Epithelial cell of proximal tubule (primary cell): ENCODE measurements around the gene DDIAS. TPM values are rescaled to one million over a fixed set of nuclear protein-coding genes. Genes with fewer than 3 reads are reported as not detected.
"Not testable (repeated sequence)": the region's sequence is repeated elsewhere in the genome, so short reads cannot be mapped to it uniquely, and the experiment has no call there.

Experiments
- DNase-seq: peaks from one replicate; pipeline ENCODE4 v3.0.0-alpha.2; 2011; ENCODE audit warnings: low read depth
- H3K4me3 ChIP-seq: 2 replicates; pipeline ENCODE4 v1.5.1; 2011; ENCODE audit warnings: low read depth, mild to moderate bottlenecking, low read length
- CTCF ChIP-seq: conservative IDR thresholded peaks from 2 replicates; pipeline ENCODE4 v1.5.1; 2012; ENCODE audit warnings: low read depth, mild to moderate bottlenecking, low read length
- total RNA-seq: library from RNA; depleted of rRNA; stranded (reverse); fragments of >200 nt; gene quantifications from 2 replicates; pipeline ENCODE4 v1.2.3, GENCODE V29; 2015

DDIAS gene
- total RNA-seq = 7.1 and 14.6 TPM in 2 replicates

- no peak for TF ChIP-seq CTCF
- peak; percentile 92 for DNase-seq
- peak within 1 kb of the TSS; percentile 84 for H3K4me3 ChIP-seq
These were observed at the start of gene DDIAS for GRCh38 chr11:82901165-82901921. Gene DDIAS (plus strand): TSS chr11:82901736. CDS start chr11:82914739, 13,003 bp downstream.

- no peak for DNase-seq
- H3K4me3 ChIP-seq = no peak overlapping the region
- TF ChIP-seq CTCF = no peak
These were observed 47.3 kb upstream of the DDIAS start for GRCh38 chr11:82854242-82854641.

- DNase-seq, H3K4me3 ChIP-seq: not testable (repeated sequence)
These were observed 46.6 kb upstream of the DDIAS start for GRCh38 chr11:82854916-82855315.

GRCh38 chr11:82855616-82856015 lies 45.9 kb upstream of the DDIAS start:
- TF ChIP-seq CTCF = no peak
- no peak overlapping the region for H3K4me3 ChIP-seq
- no peak for DNase-seq

GRCh38 chr11:82857145-82857544 lies 44.4 kb upstream of the DDIAS start:
- no peak for DNase-seq
- TF ChIP-seq CTCF = no peak
- no peak overlapping the region for H3K4me3 ChIP-seq

GRCh38 chr11:82858133-82858532 lies 43.4 kb upstream of the DDIAS start:
- no peak for TF ChIP-seq CTCF
- DNase-seq = no peak
- no peak overlapping the region for H3K4me3 ChIP-seq

GRCh38 chr11:82858556-82859091 lies 42.9 kb upstream of the DDIAS start:
- H3K4me3 ChIP-seq = no peak overlapping the region
- peak; percentile 30 for DNase-seq

More at GRCh38 chr11:82858556-82859091, 42.9 kb upstream of the DDIAS start:
- no peak for TF ChIP-seq CTCF
